ENCODE measurements around the gene RAB11FIP4.

DNA sequence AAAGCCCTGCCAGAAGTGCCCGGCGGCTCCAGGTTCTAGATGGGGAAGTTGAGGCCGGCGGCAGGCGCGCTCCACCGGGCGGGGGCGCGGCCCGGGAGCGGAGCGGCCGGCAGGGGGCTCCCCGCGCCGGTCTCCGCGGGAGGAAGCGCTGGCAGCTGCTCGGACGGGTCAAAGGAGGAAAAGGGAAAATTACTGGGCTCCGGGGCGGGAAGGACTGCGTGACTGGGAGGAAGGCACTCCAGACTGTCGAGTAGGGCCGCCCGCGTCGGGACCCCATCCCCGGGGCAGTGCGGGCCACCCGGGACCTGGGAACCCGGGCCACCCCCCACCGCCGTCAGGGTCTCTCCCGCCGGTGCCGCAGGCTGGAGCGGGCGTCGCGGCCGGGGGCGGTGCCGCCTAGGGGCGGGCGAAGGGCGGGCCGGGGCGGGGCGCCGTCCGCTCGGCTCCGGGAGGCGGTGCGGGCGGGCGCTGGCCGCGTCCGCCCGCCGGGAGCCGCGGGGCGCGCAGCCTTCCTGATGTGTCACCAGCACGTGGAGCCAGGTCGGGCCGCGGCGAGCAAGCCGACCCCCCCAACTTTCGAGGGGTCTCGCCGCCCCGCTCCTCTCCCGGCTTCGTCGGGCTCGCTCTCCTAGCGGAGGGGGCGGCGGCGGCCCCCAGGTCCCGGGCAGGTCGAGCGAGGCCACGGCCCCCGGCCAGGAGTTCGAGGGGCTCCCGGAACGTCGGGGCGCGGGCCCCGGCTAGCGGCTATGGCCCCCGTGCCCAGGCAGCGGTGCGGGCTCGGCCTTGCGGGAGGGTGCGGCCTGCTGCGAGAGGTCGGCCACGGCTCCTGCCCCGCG is 167.5 kb downstream of the RAB11FIP4 start:
- TF ChIP-seq, protein P1, sequence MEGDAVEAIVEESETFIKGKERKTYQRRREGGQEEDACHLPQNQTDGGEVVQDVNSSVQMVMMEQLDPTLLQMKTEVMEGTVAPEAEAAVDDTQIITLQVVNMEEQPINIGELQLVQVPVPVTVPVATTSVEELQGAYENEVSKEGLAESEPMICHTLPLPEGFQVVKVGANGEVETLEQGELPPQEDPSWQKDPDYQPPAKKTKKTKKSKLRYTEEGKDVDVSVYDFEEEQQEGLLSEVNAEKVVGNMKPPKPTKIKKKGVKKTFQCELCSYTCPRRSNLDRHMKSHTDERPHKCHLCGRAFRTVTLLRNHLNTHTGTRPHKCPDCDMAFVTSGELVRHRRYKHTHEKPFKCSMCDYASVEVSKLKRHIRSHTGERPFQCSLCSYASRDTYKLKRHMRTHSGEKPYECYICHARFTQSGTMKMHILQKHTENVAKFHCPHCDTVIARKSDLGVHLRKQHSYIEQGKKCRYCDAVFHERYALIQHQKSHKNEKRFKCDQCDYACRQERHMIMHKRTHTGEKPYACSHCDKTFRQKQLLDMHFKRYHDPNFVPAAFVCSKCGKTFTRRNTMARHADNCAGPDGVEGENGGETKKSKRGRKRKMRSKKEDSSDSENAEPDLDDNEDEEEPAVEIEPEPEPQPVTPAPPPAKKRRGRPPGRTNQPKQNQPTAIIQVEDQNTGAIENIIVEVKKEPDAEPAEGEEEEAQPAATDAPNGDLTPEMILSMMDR (conservative IDR thresholded peaks at IDR 0.05; ENCODE audit: low read length) = peak; percentile 87
- no peak for TF ChIP-seq EZH2phosphoT487 (IDR thresholded peaks at IDR 0.05; ENCODE audit: borderline replicate concordance)
